ENCODE results near the gene RETREG1. TPM values are rescaled to one million over a fixed set of nuclear protein-coding genes. Genes with fewer than 3 reads are reported as not detected.

RETREG1 gene
- total and polyA plus RNA-seq, 2 donors (not counting 3 experiments of a cell fraction or from before 2014, with no cell fraction given) = 0.46 TPM; not detected in 1

DNA sequence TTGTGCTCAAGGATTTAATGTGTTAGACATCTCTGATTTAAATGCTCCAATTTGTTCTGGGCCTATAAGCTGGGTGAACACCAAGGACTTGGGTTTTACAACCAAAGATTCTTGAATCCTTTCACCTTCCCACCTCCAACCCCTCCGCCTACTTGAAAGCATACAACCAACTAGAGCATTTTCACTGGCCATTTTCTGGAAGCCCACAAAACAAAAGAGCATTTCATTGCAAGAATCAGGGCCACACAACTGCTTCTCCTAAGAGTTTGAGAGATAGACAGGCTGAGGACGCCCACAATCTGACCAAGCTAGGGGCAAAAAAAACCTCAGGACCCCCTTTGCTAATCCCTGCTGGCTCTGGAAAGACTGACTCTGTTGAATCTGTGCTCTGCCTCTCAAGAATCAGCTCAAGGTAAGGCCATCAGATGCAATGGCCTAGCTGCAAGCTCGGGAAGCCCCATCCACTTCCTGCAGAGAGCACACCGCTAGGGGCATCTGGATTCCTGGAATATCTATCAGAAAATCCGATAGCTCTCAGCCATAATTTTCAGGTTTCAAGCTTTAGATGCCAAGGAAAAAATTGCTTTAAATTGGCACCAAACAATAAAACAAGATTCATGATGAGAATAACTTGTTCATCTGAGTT is 57.7 kb downstream of the RETREG1 start:
- no peak for FAIRE-seq
- intact Hi-C loops (cut with micrococcal nuclease) = no loop called here
- no peak overlapping the region for H2AFZ ChIP-seq (ENCODE audit: low read depth, low read length)
- TF ChIP-seq MYC (IDR thresholded peaks at IDR 0.05; ENCODE audit: low read depth, low read length) (no peak), POLR2AphosphoS5 (IDR thresholded peaks at IDR 0.05; ENCODE audit: insufficient read depth, low read depth, low read length) (no peak), EZH2 (IDR thresholded peaks at IDR 0.05; ENCODE audit: borderline replicate concordance, low read depth, low read length, severe bottlenecking) (no peak), POLR2A (IDR thresholded peaks at IDR 0.05; ENCODE audit: low read depth, low read length) (no peak), JUN (IDR thresholded peaks at IDR 0.05; ENCODE audit: borderline replicate concordance, insufficient read depth, insufficient read length, low read depth) (no peak), GATA2 (IDR thresholded peaks at IDR 0.05; ENCODE audit: insufficient read depth, insufficient read length, low read depth, low read length) (no peak), FOS (IDR thresholded peaks at IDR 0.05; ENCODE audit: borderline replicate concordance, insufficient read depth, low read length) (no peak)
- TF ChIP-seq, protein P1, sequence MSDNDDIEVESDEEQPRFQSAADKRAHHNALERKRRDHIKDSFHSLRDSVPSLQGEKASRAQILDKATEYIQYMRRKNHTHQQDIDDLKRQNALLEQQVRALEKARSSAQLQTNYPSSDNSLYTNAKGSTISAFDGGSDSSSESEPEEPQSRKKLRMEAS (IDR thresholded peaks at IDR 0.05; ENCODE audit: insufficient read depth, insufficient read length) = no peak
- TF ChIP-seq, protein P2, sequence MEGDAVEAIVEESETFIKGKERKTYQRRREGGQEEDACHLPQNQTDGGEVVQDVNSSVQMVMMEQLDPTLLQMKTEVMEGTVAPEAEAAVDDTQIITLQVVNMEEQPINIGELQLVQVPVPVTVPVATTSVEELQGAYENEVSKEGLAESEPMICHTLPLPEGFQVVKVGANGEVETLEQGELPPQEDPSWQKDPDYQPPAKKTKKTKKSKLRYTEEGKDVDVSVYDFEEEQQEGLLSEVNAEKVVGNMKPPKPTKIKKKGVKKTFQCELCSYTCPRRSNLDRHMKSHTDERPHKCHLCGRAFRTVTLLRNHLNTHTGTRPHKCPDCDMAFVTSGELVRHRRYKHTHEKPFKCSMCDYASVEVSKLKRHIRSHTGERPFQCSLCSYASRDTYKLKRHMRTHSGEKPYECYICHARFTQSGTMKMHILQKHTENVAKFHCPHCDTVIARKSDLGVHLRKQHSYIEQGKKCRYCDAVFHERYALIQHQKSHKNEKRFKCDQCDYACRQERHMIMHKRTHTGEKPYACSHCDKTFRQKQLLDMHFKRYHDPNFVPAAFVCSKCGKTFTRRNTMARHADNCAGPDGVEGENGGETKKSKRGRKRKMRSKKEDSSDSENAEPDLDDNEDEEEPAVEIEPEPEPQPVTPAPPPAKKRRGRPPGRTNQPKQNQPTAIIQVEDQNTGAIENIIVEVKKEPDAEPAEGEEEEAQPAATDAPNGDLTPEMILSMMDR (IDR thresholded peaks at IDR 0.05; ENCODE audit: extremely low read depth in 1 of 2, insufficient read depth in 1 of 2, low read depth in 1 of 2, low read length in 2 of 2) = no peak
- H3K4me2 ChIP-seq (ENCODE audit: insufficient read depth, low read length) = no peak overlapping the region
- no peaks in the 10 kb centered on the region for H3K79me2 ChIP-seq (ENCODE audit: control insufficient read depth, insufficient read depth, low read length)
- H3K36me3 ChIP-seq (ENCODE audit: control insufficient read depth in 2 of 2, extremely low read depth in 1 of 2, insufficient read depth in 2 of 2, low read length in 2 of 2) = no peaks in the 10 kb centered on the region
- H3K9me1 ChIP-seq (replicated peaks; ENCODE audit: control insufficient read depth, extremely low read depth, insufficient read depth, low read length) = no peaks in the 10 kb centered on the region
- BruUV-seq (replicated peaks) = no TSS peak
- no peak overlapping the region for H3K27ac ChIP-seq (ENCODE audit: insufficient read depth, low read depth, low read length)
- H3K4me1 ChIP-seq (ENCODE audit: control insufficient read depth, extremely low read depth, insufficient read depth, low read length) = no peaks in the 10 kb centered on the region
- DNase-seq (ENCODE audit: low read depth, low spot score) = no peak
- no peaks in the 10 kb centered on the region for H4K20me1 ChIP-seq (replicated peaks; ENCODE audit: control insufficient read depth, extremely low read depth, insufficient read depth, low read length)
- POLR2A ChIA-PET = no interaction called here
- H3K4me3 ChIP-seq (replicated peaks in 1 of 3; ENCODE audit: insufficient read depth in 1 of 3, low read depth in 1 of 3, low read length in 3 of 3) = no peak overlapping the region
- no peaks in the 10 kb centered on the region for H3K27me3 ChIP-seq (ENCODE audit: control insufficient read depth in 2 of 2, insufficient read depth in 2 of 2, low read length in 2 of 2)
- dilution Hi-C loops (cut with MboI; ENCODE audit: extremely low pct_ligation_motif_present, low sequenced_read_pairs) = no loop called here
- CTCF ChIA-PET = interaction anchor here (1.6 to 1.7 kb wide), 2 partner anchors 10 to 11 kb away, joined by 4 to 5 read pairs; no protein-coding TSS in a partner anchor
- H3K9me3 ChIP-seq (replicated peaks; ENCODE audit: control insufficient read depth, insufficient read depth, low read length) = no peaks in the 10 kb centered on the region
- H3K9ac ChIP-seq (replicated peaks; ENCODE audit: extremely low read depth, insufficient read depth, low read length) = no peak overlapping the region
